Caco-2 (cell line): ENCODE measurements around the gene TEKT4. TPM values are rescaled to one million over a fixed set of nuclear protein-coding genes. Genes with fewer than 3 reads are reported as not detected.

Experiments used
- BruUV-seq: library from RNA; stranded (reverse); fragments of 400-500 nt; replicated peaks from 2 replicates; lab custom pipeline; 2021; lab: Mats Ljungman, UMichigan
- CTCF ChIA-PET: fragments of 300-600 bp; sonication (Branson Sonifier 250); formaldehyde crosslinking; loops from one replicate; lab custom pipeline; 2022; ENCODE audit warnings: antibody characterized with exemption; lab: Charles Lee
- POLR2A ChIA-PET: fragments of 300-600 bp; sonication (Branson Sonifier 250); formaldehyde crosslinking; loops from one replicate; lab custom pipeline; 2022; ENCODE audit warnings: antibody characterized with exemption; lab: Charles Lee
- DNase-seq, 2 experiments: peaks; one replicate each; pipeline versions ENCODE4 v3.0.0 to v3.0.0-alpha.2; 2020 to 2022
- H3K27me3 ChIP-seq: replicated peaks from 2 replicates; pipeline ENCODE4 v1.6.0; 2011; ENCODE audit warnings: low read length; ENCODE audit not compliant: control insufficient read depth, insufficient read depth
- H3K36me3 ChIP-seq: 2 replicates; pipeline ENCODE4 v1.5.1; 2011; ENCODE audit warnings: low read length; ENCODE audit not compliant: control insufficient read depth, insufficient read depth
- H3K4me1 ChIP-seq: fragments of 250-450 bp; sonication (Bioruptor Pico); 2 replicates; pipeline ENCODE4 v1.5.1; 2020; ENCODE audit warnings: mild to moderate bottlenecking
- H3K4me3 ChIP-seq: 2 replicates; pipeline ENCODE4 v1.5.1; 2011; ENCODE audit warnings: low read depth, mild to moderate bottlenecking, control low read depth, low read length
- H3K9me3 ChIP-seq: fragments of 250-450 bp; sonication (Bioruptor Pico); 2 replicates; pipeline ENCODE4 v1.5.1; 2020; ENCODE audit warnings: mild to moderate bottlenecking, moderate library complexity
- H3K27ac Mint-ChIP-seq: one replicate; pipeline ENCODE4 v1.8.0; 2022; ENCODE audit warnings: mixed read lengths; ENCODE audit not compliant: unreplicated experiment
- H3K27me3 Mint-ChIP-seq: one replicate; pipeline ENCODE4 v1.8.0; 2022; ENCODE audit warnings: mixed read lengths; ENCODE audit not compliant: insufficient read depth, unreplicated experiment
- H3K36me3 Mint-ChIP-seq: one replicate; pipeline ENCODE4 v1.8.0; 2022; ENCODE audit warnings: mild to moderate bottlenecking, mixed read lengths; ENCODE audit not compliant: insufficient read depth, unreplicated experiment
- H3K4me1 Mint-ChIP-seq: one replicate; pipeline ENCODE4 v1.8.0; 2022; ENCODE audit warnings: low read depth, mixed read lengths; ENCODE audit not compliant: unreplicated experiment
- H3K4me3 Mint-ChIP-seq: one replicate; pipeline ENCODE4 v1.8.0; 2022; ENCODE audit warnings: mild to moderate bottlenecking, moderate library complexity, mixed read lengths; ENCODE audit not compliant: unreplicated experiment
- H3K9me3 Mint-ChIP-seq: one replicate; pipeline ENCODE4 v1.8.0; 2022; ENCODE audit warnings: mixed read lengths; ENCODE audit not compliant: unreplicated experiment
- CTCF ChIP-seq, 2 experiments: fragments of 200-600 bp in 1 of 2; IDR thresholded peaks; 1 replicate in 1 of 2; 2 replicates in 1 of 2; pipeline versions ENCODE4 v1.5.1 to v1.8.0; 2011 to 2022; ENCODE audit warnings: antibody characterized with exemption in 1 of 2, control low read depth in 1 of 2, inconsistent platforms in 1 of 2, low read depth in 1 of 2, low read length in 1 of 2, mild to moderate bottlenecking in 1 of 2, moderate library complexity in 1 of 2; ENCODE audit not compliant: insufficient read depth in 1 of 2, severe bottlenecking in 1 of 2, unreplicated experiment in 1 of 2
- intact Hi-C: fragments of 100-400 bp; cut with micrococcal nuclease; formaldehyde crosslinking; loops from one replicate; pipeline ENCODE4 v1.10.0; 2022; ENCODE audit not compliant: unreplicated experiment
- total RNA-seq: library from RNA; stranded (reverse); gene quantifications from 2 replicates; pipeline ENCODE4 v1.2.3, GENCODE V29; 2022

TEKT4 gene
- total RNA-seq, 1 experiment from 2014 or later: not detected

- Mint-ChIP-seq H3K36me3 (no peaks in the 10 kb centered on the region), H3K4me1 (no peaks in the 10 kb centered on the region), H3K27ac (no peak overlapping the region), H3K27me3 (peaks cover 4% of the 10 kb centered on the region), H3K4me3 (no peak overlapping the region), H3K9me3 (no peaks in the 10 kb centered on the region)
- Histone ChIP-seq H3K27me3 (no peaks in the 10 kb centered on the region), H3K9me3 (no peaks in the 10 kb centered on the region), H3K4me3 (no peak overlapping the region), H3K36me3 (no peaks in the 10 kb centered on the region), H3K4me1 (no peaks in the 10 kb centered on the region)
- intact Hi-C loops: no loop called here
- no peak for TF ChIP-seq CTCF (IDR thresholded peaks at IDR 0.05; ENCODE audit: insufficient read depth in 1 of 2, low read depth in 1 of 2, low read length in 1 of 2, severe bottlenecking in 1 of 2, unreplicated experiment in 1 of 2)
- CTCF ChIA-PET: interaction anchor here (0.6 to 1.4 kb wide), 2 partner anchors 21 to 84 kb away, joined by 3 to 5 read pairs; no protein-coding TSS in a partner anchor
- POLR2A ChIA-PET: no interaction called here
- DNase-seq: no peak
- BruUV-seq: no TSS peak
These were observed 1.6 kb downstream of the TEKT4 start for GRCh38 chr2:94872676-94873361.

- DNase-seq: no peak
- BruUV-seq: no TSS peak
- H3K4me1 Mint-ChIP-seq: no peaks in the 10 kb centered on the region
- no peaks in the 10 kb centered on the region for H3K4me1 ChIP-seq
- H3K4me3 Mint-ChIP-seq: no peak overlapping the region
- intact Hi-C loops: loop anchor here (1.0 kb wide), 1 partner anchor 84 kb away; no protein-coding TSS in a partner anchor
- H3K36me3 Mint-ChIP-seq: no peaks in the 10 kb centered on the region
- H3K36me3 ChIP-seq: no peaks in the 10 kb centered on the region
- no peak overlapping the region for H3K4me3 ChIP-seq
- H3K9me3 ChIP-seq: no peaks in the 10 kb centered on the region
- no peaks in the 10 kb centered on the region for H3K27me3 ChIP-seq
- H3K27ac Mint-ChIP-seq: no peak overlapping the region
- H3K9me3 Mint-ChIP-seq: no peaks in the 10 kb centered on the region
- no peak for TF ChIP-seq CTCF (IDR thresholded peaks at IDR 0.05; ENCODE audit: insufficient read depth in 1 of 2, low read depth in 1 of 2, low read length in 1 of 2, severe bottlenecking in 1 of 2, unreplicated experiment in 1 of 2)
- ChIA-PET POLR2A (no interaction called here), CTCF (interaction anchor here (0.5 to 1.4 kb wide), 3 partner anchors 21 to 242 kb away, joined by 3 to 5 read pairs (median 4); no protein-coding TSS in a partner anchor)
- H3K27me3 Mint-ChIP-seq: peaks cover 4% of the 10 kb centered on the region
These were observed 2.4 kb downstream of the TEKT4 start for GRCh38 chr2:94873362-94874276.

GRCh38 chr2:94874277-94874997 lies 3.2 kb downstream of the TEKT4 start:
- Mint-ChIP-seq H3K4me3 (no peak overlapping the region), H3K9me3 (no peaks in the 10 kb centered on the region), H3K27me3 (peaks cover 4% of the 10 kb centered on the region), H3K36me3 (no peaks in the 10 kb centered on the region), H3K4me1 (no peaks in the 10 kb centered on the region), H3K27ac (no peak overlapping the region)
- DNase-seq: peak; percentile 62 to 79
- Histone ChIP-seq H3K36me3 (no peaks in the 10 kb centered on the region), H3K4me3 (no peak overlapping the region), H3K4me1 (no peaks in the 10 kb centered on the region), H3K9me3 (no peaks in the 10 kb centered on the region), H3K27me3 (no peaks in the 10 kb centered on the region)
- intact Hi-C loops: loop anchor here (1.0 kb wide), 1 partner anchor 83 kb away; no protein-coding TSS in a partner anchor
- peak; percentile 92 to 99 for TF ChIP-seq CTCF (IDR thresholded peaks at IDR 0.05; ENCODE audit: insufficient read depth in 1 of 2, low read depth in 1 of 2, low read length in 1 of 2, severe bottlenecking in 1 of 2, unreplicated experiment in 1 of 2)
- no TSS peak for BruUV-seq
- CTCF ChIA-PET: interaction anchor here (1.4 kb wide), 1 partner anchor 82 kb away, joined by 5 read pairs; no protein-coding TSS in a partner anchor
- POLR2A ChIA-PET: no interaction called here
